Measurements from ENCODE around the gene TUBB.

DNA sequence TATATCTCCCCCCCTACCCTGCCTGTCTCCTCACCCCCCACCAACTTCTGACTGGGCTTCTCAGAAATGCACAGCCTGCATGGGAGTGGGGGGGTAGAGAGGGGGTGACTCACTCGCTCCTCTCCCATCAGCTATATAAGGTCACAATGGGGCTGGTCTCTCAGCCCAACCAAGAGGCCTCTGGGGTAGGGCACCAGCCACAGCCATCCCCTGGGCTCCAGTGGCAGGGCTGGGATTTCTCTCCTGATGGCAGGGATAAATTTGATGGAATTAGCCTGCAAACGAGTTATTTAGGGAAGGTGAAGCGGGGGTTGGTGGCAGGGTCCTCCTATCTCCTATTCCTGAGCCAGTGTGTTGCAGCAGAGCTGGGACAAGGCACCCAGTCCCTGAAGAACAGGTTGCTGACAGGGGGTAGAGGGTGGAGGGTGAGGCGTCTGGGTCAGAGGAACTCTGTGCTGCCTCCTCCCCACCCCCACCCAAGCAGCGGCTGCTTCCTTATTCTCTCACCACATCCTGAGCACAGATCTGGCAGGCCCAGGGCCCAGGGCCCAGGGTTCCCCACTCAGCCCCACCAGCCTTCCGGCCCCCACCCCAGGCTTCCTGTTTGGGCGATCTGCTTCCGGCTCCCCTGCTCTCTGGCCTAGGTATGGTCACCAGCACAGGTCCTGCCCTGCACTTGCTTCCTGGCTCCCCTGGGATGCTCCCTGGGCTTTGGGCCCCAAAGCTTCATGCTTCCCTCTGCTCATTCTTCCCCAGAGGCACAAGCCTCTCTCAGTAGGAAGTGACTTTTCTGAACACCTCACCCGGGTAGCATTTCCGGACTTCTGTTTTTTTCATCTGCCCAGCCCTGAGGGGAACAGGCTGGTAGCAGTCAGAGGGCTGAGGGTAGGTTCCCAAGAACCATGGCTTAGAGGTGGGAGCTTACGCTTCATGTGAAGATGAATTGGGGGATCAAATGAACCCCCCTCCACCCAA is 37.7 kb upstream of the TUBB start:
- peak; percentile 68 for TF ChIP-seq POLR2A (IDR thresholded peaks at IDR 0.05; ENCODE audit: low read depth, low read length)
- TF ChIP-seq, protein P1, sequence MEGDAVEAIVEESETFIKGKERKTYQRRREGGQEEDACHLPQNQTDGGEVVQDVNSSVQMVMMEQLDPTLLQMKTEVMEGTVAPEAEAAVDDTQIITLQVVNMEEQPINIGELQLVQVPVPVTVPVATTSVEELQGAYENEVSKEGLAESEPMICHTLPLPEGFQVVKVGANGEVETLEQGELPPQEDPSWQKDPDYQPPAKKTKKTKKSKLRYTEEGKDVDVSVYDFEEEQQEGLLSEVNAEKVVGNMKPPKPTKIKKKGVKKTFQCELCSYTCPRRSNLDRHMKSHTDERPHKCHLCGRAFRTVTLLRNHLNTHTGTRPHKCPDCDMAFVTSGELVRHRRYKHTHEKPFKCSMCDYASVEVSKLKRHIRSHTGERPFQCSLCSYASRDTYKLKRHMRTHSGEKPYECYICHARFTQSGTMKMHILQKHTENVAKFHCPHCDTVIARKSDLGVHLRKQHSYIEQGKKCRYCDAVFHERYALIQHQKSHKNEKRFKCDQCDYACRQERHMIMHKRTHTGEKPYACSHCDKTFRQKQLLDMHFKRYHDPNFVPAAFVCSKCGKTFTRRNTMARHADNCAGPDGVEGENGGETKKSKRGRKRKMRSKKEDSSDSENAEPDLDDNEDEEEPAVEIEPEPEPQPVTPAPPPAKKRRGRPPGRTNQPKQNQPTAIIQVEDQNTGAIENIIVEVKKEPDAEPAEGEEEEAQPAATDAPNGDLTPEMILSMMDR (IDR thresholded peaks at IDR 0.05; ENCODE audit: extremely low read depth in 1 of 2, insufficient read depth in 1 of 2, low read depth in 1 of 2, low read length in 2 of 2), result no peak
